ENCODE data around the gene NAPEPLD. TPM values are rescaled to one million over a fixed set of nuclear protein-coding genes. Genes with fewer than 3 reads are reported as not detected.
A peak's percentile ranks its signal among the peaks of the same experiment; 100 is the strongest.

Gene NAPEPLD
- total and polyA plus RNA-seq, 2 experiments from 2014 or later = 9.4 to 10.7 TPM

DNA sequence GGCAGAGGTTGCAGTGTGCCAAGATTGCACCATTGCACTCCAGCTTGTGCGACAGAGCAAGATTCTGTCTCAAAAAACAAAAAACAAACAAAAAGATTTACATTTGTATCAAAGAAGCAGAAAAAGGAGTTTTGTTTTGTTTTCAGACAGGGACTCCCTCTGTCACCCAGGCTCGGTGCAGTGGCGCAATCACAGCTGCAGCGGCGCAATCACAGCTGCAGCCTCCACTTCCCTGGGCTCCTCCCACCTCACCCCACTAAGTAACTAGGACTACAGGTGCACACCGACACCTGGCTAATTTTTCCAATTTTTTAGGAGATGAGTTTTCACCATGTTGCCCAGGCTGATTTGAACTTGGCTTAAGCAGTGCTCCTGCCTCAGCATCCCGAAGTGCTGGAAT is 72.1 kb downstream of the NAPEPLD start:
- Histone ChIP-seq H2AFZ (no peak overlapping the region), H3K4me1 (ENCODE audit: insufficient read depth) (peaks cover 8% of the 10 kb centered on the region; the same call in 1 of the 2 replicates), H3K4me2 (no peak overlapping the region), H3K9me2 (ENCODE audit: insufficient read depth) (no peaks in the 10 kb centered on the region), H3K79me2 (replicated peaks; ENCODE audit: insufficient read depth) (peaks cover 63% of the 10 kb centered on the region), H4K20me1 (replicated peaks; ENCODE audit: insufficient read depth) (no peaks in the 10 kb centered on the region), H3K27me3 (ENCODE audit: insufficient read depth) (no peaks in the 10 kb centered on the region), H3K27ac (ENCODE audit: low read depth) (no peak overlapping the region), H3K4me3 (no peak overlapping the region; the same call in 1 of the 2 replicates), H3F3A (replicated peaks; ENCODE audit: low read depth) (0 out of 2 replicates have a peak, but pooled peaks cover 4% of the 10 kb centered on the region), H3K36me3 (ENCODE audit: insufficient read depth) (no peaks in the 10 kb centered on the region)
- peak overlapping the region; percentile 97; the same call in 1 of the 3 replicates for H3K4me3 Mint-ChIP-seq
- TF ChIP-seq POLR2AphosphoS5 (IDR thresholded peaks at IDR 0.05; ENCODE audit: low read depth) (no peak), ZNF331 (CRISPR knock-in tag; IDR thresholded peaks at IDR 0.05; ENCODE audit: low read depth) (no peak)
- H3K27me3 Mint-ChIP-seq (ENCODE audit: insufficient read depth, low read depth, poor library complexity) = peaks cover 11% of the 10 kb centered on the region
- H3K9me3 Mint-ChIP-seq = no peaks in the 10 kb centered on the region
- no peak for ATAC-seq
- peaks cover 5% of the 10 kb centered on the region; the same call in 2 of the 3 replicates for H3K36me3 Mint-ChIP-seq (ENCODE audit: low read depth)
- no peak overlapping the region for H3K27ac Mint-ChIP-seq
- DNase-seq (ENCODE audit: low spot score) = no peak
- H3K4me1 Mint-ChIP-seq = peaks cover 18% of the 10 kb centered on the region

DNA sequence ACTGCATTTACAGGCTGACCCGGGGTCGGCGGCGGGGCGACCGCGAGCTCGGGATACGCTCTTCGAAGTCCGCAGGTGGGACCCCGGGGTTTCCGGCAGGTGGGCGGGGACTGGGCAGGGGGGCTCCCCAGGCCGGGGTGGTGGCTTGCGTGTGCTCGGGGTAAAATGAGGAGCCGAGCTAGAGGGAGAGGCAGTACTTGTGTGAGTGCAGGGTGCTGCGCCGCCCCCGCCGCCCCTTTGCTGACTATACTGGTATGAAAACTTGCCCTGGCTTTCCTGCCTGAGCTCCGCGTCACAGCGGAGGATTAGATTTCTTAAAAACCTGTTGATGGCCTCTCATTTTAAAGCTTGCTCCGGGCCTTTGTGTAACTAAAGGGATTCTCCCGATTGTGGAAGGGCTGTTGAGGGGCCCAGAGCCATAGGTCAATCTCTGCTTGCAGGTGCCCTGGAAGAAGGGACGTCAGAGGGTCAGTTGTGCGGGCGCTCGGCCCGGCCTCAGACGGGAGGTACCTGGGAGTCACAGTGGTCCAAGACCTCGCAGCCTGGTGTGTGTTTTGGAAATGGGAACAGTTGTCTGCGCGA is 73.5 kb downstream of the NAPEPLD start:
- H3K36me3 ChIP-seq (ENCODE audit: insufficient read depth) = no peaks in the 10 kb centered on the region
- H3F3A ChIP-seq (replicated peaks; ENCODE audit: low read depth) = 0 out of 2 replicates have a peak, but pooled peaks cover 4% of the 10 kb centered on the region
- H4K20me1 ChIP-seq (replicated peaks; ENCODE audit: insufficient read depth) = no peaks in the 10 kb centered on the region
- TF ChIP-seq ZNF114 (CRISPR knock-in tag; IDR thresholded peaks at IDR 0.05) (no peak), NANOG (IDR thresholded peaks at IDR 0.05; ENCODE audit: borderline replicate concordance) (no peak)
- H2AFZ ChIP-seq = peak overlapping the region; percentile 88
- peak overlapping the region; percentile 91 for H3K27ac ChIP-seq (ENCODE audit: low read depth)
- no peaks in the 10 kb centered on the region for H3K9me2 ChIP-seq (ENCODE audit: insufficient read depth)
- peaks cover 2% of the 10 kb centered on the region; the same call in 1 of the 3 replicates for H3K9me3 Mint-ChIP-seq
- DNase-seq (ENCODE audit: low spot score) = peak; percentile 86
- no peaks in the 10 kb centered on the region for H3K27me3 ChIP-seq (ENCODE audit: insufficient read depth)
- peak overlapping the region; percentile 97 for H3K4me3 Mint-ChIP-seq
- peak overlapping the region; percentile 96 for H3K27ac Mint-ChIP-seq
- peaks cover 5% of the 10 kb centered on the region for H3K36me3 Mint-ChIP-seq (ENCODE audit: low read depth)
- peak overlapping the region; percentile 93 for H3K4me2 ChIP-seq
- H3K4me3 ChIP-seq = peak overlapping the region; percentile 100
- H3K79me2 ChIP-seq (replicated peaks; ENCODE audit: insufficient read depth) = peaks cover 50% of the 10 kb centered on the region
- peaks cover 11% of the 10 kb centered on the region for H3K27me3 Mint-ChIP-seq (ENCODE audit: insufficient read depth, low read depth, poor library complexity)
- peaks cover 15% of the 10 kb centered on the region for H3K4me1 Mint-ChIP-seq
- peak; percentile 69 for ATAC-seq
- H3K4me1 ChIP-seq (ENCODE audit: insufficient read depth) = peaks cover 6% of the 10 kb centered on the region; the same call in 1 of the 2 replicates

GRCh38 chr7:103074519-103075336 is 74.2 kb downstream of the NAPEPLD start, which contains the start of the genes ARMC10 and FBXL13:
Gene ARMC10, plus strand, starts transcription at chr7:103075140. Its CDS starts 133 bp downstream, at chr7:103075273.
Gene FBXL13, minus strand, starts transcription at chr7:103074796.
- Histone ChIP-seq H3F3A (replicated peaks; ENCODE audit: low read depth) (0 out of 2 replicates have a peak, but pooled peaks cover 4% of the 10 kb centered on the region), H3K27me3 (ENCODE audit: insufficient read depth) (no peaks in the 10 kb centered on the region), H3K9me2 (ENCODE audit: insufficient read depth) (no peaks in the 10 kb centered on the region), H3K27ac (ENCODE audit: low read depth) (peak within 1 kb of the TSS; percentile 91), H2AFZ (peak within 1 kb of the TSS; percentile 99), H3K4me3 (peak within 1 kb of the TSS; percentile 100), H3K4me1 (ENCODE audit: insufficient read depth) (peaks cover 6% of the 10 kb centered on the region; the same call in 1 of the 2 replicates), H4K20me1 (replicated peaks; ENCODE audit: insufficient read depth) (no peaks in the 10 kb centered on the region), H3K4me2 (peak within 1 kb of the TSS; percentile 93), H3K79me2 (replicated peaks; ENCODE audit: insufficient read depth) (peaks cover 43% of the 10 kb centered on the region), H3K36me3 (ENCODE audit: insufficient read depth) (no peaks in the 10 kb centered on the region)
- H3K4me3 Mint-ChIP-seq = peak within 1 kb of the TSS; percentile 97
- TF ChIP-seq CREB1 (CRISPR knock-in tag; IDR thresholded peaks at IDR 0.05; ENCODE audit: low read depth) (no peak), POLR2AphosphoS5 (IDR thresholded peaks at IDR 0.05; ENCODE audit: low read depth) (peak; percentile 73), JUNB (IDR thresholded peaks at IDR 0.05; ENCODE audit: unreplicated experiment) (no peak), ETS1 (IDR thresholded peaks at IDR 0.05) (0 out of 2 replicates have a peak, but pooled peaks have one; percentile 17), NANOG (IDR thresholded peaks at IDR 0.05; ENCODE audit: borderline replicate concordance) (no peak), EZH2 (IDR thresholded peaks at IDR 0.05; ENCODE audit: low read depth, unreplicated experiment) (no peak), STAT1 (IDR thresholded peaks at IDR 0.05; ENCODE audit: unreplicated experiment) (no peak), CTCF (conservative IDR thresholded peaks at IDR 0.05; ENCODE audit: low read depth in 2 of 2) (no peak)
- TF ChIP-seq, protein P1, sequence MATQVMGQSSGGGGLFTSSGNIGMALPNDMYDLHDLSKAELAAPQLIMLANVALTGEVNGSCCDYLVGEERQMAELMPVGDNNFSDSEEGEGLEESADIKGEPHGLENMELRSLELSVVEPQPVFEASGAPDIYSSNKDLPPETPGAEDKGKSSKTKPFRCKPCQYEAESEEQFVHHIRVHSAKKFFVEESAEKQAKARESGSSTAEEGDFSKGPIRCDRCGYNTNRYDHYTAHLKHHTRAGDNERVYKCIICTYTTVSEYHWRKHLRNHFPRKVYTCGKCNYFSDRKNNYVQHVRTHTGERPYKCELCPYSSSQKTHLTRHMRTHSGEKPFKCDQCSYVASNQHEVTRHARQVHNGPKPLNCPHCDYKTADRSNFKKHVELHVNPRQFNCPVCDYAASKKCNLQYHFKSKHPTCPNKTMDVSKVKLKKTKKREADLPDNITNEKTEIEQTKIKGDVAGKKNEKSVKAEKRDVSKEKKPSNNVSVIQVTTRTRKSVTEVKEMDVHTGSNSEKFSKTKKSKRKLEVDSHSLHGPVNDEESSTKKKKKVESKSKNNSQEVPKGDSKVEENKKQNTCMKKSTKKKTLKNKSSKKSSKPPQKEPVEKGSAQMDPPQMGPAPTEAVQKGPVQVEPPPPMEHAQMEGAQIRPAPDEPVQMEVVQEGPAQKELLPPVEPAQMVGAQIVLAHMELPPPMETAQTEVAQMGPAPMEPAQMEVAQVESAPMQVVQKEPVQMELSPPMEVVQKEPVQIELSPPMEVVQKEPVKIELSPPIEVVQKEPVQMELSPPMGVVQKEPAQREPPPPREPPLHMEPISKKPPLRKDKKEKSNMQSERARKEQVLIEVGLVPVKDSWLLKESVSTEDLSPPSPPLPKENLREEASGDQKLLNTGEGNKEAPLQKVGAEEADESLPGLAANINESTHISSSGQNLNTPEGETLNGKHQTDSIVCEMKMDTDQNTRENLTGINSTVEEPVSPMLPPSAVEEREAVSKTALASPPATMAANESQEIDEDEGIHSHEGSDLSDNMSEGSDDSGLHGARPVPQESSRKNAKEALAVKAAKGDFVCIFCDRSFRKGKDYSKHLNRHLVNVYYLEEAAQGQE (IDR thresholded peaks at IDR 0.05; ENCODE audit: unreplicated experiment) = no peak
- H3K27ac Mint-ChIP-seq = peak within 1 kb of the TSS; percentile 96
- peaks cover 2% of the 10 kb centered on the region; the same call in 1 of the 3 replicates for H3K9me3 Mint-ChIP-seq
- H3K36me3 Mint-ChIP-seq (ENCODE audit: low read depth) = peaks cover 5% of the 10 kb centered on the region
- ATAC-seq (peak; percentile 83), DNase-seq (ENCODE audit: low spot score) (peak; percentile 92)
- peaks cover 15% of the 10 kb centered on the region for H3K4me1 Mint-ChIP-seq
- H3K27me3 Mint-ChIP-seq (ENCODE audit: insufficient read depth, low read depth, poor library complexity) = peaks cover 11% of the 10 kb centered on the region

All from GM23338 (cell line).